A673 (cell line): ENCODE data around the gene MITF.

Experiments used
- EZH2 ChIP-seq: fragments of 200-600 bp; sonication (generic); IDR thresholded peaks from 2 replicates; pipeline ENCODE4 v1.6.1; 2017; ENCODE audit warnings: borderline replicate concordance, low read depth, mild to moderate bottlenecking, mixed read lengths, antibody characterized with exemption, low read length; ENCODE audit not compliant: poor library complexity, severe bottlenecking
- TF ChIP-seq, protein P1 (sequence below): fragments of 300-800, 200-600 bp; sonication (generic); conservative IDR thresholded peaks from 2 replicates; pipeline ENCODE4 v1.5.1; 2017; ENCODE audit warnings: low read depth, mild to moderate bottlenecking, antibody characterized with exemption, low read length, moderate library complexity, mixed read lengths

DNA sequence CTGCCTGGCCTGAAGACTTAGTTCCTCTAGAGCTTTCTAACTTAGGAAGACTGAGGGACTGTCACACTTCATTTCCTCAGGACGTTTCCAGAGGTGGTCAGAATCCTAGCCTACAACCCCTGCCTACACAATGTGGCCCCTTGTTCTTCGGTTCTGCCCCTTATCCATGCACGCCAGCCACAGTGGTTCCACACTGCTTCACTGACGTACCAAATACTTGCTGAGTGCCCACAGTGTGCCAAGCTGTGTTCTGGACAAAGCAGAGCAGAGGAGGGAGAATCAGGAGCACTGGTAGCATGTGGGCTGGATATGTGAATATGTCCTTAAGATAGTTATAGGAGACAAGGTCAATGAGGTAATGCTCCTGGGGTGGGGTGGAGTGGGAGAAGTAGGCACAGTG, 189.8 kb downstream of the MITF start:
- TF ChIP-seq, protein P1, sequence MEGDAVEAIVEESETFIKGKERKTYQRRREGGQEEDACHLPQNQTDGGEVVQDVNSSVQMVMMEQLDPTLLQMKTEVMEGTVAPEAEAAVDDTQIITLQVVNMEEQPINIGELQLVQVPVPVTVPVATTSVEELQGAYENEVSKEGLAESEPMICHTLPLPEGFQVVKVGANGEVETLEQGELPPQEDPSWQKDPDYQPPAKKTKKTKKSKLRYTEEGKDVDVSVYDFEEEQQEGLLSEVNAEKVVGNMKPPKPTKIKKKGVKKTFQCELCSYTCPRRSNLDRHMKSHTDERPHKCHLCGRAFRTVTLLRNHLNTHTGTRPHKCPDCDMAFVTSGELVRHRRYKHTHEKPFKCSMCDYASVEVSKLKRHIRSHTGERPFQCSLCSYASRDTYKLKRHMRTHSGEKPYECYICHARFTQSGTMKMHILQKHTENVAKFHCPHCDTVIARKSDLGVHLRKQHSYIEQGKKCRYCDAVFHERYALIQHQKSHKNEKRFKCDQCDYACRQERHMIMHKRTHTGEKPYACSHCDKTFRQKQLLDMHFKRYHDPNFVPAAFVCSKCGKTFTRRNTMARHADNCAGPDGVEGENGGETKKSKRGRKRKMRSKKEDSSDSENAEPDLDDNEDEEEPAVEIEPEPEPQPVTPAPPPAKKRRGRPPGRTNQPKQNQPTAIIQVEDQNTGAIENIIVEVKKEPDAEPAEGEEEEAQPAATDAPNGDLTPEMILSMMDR: no peak
- no peak for TF ChIP-seq EZH2
